ENCODE measurements around the gene EPN1.

- TF ChIP-seq, protein P1, sequence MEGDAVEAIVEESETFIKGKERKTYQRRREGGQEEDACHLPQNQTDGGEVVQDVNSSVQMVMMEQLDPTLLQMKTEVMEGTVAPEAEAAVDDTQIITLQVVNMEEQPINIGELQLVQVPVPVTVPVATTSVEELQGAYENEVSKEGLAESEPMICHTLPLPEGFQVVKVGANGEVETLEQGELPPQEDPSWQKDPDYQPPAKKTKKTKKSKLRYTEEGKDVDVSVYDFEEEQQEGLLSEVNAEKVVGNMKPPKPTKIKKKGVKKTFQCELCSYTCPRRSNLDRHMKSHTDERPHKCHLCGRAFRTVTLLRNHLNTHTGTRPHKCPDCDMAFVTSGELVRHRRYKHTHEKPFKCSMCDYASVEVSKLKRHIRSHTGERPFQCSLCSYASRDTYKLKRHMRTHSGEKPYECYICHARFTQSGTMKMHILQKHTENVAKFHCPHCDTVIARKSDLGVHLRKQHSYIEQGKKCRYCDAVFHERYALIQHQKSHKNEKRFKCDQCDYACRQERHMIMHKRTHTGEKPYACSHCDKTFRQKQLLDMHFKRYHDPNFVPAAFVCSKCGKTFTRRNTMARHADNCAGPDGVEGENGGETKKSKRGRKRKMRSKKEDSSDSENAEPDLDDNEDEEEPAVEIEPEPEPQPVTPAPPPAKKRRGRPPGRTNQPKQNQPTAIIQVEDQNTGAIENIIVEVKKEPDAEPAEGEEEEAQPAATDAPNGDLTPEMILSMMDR (IDR thresholded peaks at IDR 0.05): no peak
- TF ChIP-seq POLR2A (IDR thresholded peaks at IDR 0.05): no peak
Measured at GRCh38 chr19:55674459-55674840, 576 bp upstream of the EPN1 start.

Data from heart left ventricle (tissue), 13 donors.